ENCODE results near the gene SIGLEC5. TPM values are rescaled to one million over a fixed set of nuclear protein-coding genes. Genes with fewer than 3 reads are reported as not detected.

The SIGLEC5 gene
- total and polyA plus RNA-seq, 2 of the 13 experiments (the other 11 are each of a cell fraction or from before 2014, with no cell fraction given): not detected

DNA sequence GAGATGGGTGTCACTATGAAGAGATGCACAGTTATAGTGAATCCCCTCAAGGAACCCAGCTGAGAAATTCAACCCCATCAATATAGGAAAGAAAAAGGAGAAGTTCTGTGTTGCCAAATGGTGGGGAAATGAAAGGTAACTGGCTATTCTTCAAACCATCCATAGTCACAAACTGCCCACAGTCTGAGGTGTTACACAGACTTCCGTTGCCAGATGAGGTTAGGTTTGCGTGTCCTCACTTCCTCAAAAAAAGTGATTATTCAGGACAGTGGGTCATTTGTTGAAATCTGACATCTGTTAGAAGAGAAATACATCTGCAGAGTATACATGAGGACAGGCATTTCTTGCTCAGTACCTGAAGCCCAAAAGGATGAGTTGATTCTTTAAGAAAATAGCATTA, 9.0 kb downstream of the SIGLEC5 start:
- 0 out of 5 replicates have a peak, but pooled peaks cover 0 to 12% of the 10 kb centered on the region in 2 experiments for H3K27me3 ChIP-seq (ENCODE audit: control insufficient read depth in 1 of 2, insufficient read depth in 2 of 2, low read length in 2 of 2)
- TF ChIP-seq ARNT (IDR thresholded peaks at IDR 0.05): no peak
- TF ChIP-seq MTA3 (CRISPR knock-in tag; IDR thresholded peaks at IDR 0.05): no peak
- no peak for TF ChIP-seq ZNF337 (CRISPR knock-in tag; IDR thresholded peaks at IDR 0.05; ENCODE audit: borderline replicate concordance, low read depth)
- no peak for TF ChIP-seq ZNF567 (CRISPR knock-in tag; IDR thresholded peaks at IDR 0.05; ENCODE audit: borderline replicate concordance)
- TF ChIP-seq HCFC1 (IDR thresholded peaks at IDR 0.05; ENCODE audit: low read depth, low read length): no peak
- TF ChIP-seq, protein P1, sequence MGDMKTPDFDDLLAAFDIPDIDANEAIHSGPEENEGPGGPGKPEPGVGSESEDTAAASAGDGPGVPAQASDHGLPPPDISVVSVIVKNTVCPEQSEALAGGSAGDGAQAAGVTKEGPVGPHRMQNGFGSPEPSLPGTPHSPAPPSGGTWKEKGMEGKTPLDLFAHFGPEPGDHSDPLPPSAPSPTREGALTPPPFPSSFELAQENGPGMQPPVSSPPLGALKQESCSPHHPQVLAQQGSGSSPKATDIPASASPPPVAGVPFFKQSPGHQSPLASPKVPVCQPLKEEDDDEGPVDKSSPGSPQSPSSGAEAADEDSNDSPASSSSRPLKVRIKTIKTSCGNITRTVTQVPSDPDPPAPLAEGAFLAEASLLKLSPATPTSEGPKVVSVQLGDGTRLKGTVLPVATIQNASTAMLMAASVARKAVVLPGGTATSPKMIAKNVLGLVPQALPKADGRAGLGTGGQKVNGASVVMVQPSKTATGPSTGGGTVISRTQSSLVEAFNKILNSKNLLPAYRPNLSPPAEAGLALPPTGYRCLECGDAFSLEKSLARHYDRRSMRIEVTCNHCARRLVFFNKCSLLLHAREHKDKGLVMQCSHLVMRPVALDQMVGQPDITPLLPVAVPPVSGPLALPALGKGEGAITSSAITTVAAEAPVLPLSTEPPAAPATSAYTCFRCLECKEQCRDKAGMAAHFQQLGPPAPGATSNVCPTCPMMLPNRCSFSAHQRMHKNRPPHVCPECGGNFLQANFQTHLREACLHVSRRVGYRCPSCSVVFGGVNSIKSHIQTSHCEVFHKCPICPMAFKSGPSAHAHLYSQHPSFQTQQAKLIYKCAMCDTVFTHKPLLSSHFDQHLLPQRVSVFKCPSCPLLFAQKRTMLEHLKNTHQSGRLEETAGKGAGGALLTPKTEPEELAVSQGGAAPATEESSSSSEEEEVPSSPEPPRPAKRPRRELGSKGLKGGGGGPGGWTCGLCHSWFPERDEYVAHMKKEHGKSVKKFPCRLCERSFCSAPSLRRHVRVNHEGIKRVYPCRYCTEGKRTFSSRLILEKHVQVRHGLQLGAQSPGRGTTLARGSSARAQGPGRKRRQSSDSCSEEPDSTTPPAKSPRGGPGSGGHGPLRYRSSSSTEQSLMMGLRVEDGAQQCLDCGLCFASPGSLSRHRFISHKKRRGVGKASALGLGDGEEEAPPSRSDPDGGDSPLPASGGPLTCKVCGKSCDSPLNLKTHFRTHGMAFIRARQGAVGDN (CRISPR knock-in tag; IDR thresholded peaks at IDR 0.05): no peak
- no peak for TF ChIP-seq ZBTB21 (CRISPR knock-in tag; IDR thresholded peaks at IDR 0.05)
- H3K9ac ChIP-seq (ENCODE audit: insufficient read depth, low read depth, low read length): no peak overlapping the region
- no peak for FAIRE-seq
- 25% methylated on average over 2 of the region's 2 CpGs for WGBS (ENCODE audit: low lambda C conversion rate)
- no peak for ATAC-seq
- no peaks in the 10 kb centered on the region for H3K9me3 ChIP-seq (ENCODE audit: low read length)
- H4K20me1 ChIP-seq (ENCODE audit: insufficient read depth, low read length): no peaks in the 10 kb centered on the region
- H3K36me3 ChIP-seq (replicated peaks in 1 of 2; ENCODE audit: control insufficient read depth in 1 of 2, insufficient read depth in 2 of 2, low read length in 2 of 2): no peaks in the 10 kb centered on the region
- BruUV-seq (replicated peaks): no TSS peak
- intact Hi-C loops (cut with micrococcal nuclease; ENCODE audit: unreplicated experiment) (no loop called here), in situ Hi-C loops (cut with HindIII; ENCODE audit: extremely low pct_ligation_motif_present, low pct_unique_long_range_greater_than_20kb) (no loop called here)
- POLR2A ChIA-PET: no interaction called here
- no peaks in the 10 kb centered on the region for H3K79me2 ChIP-seq (ENCODE audit: insufficient read depth, low read length)
- no peak overlapping the region for H3K4me2 ChIP-seq (ENCODE audit: low read depth, low read length)
- DNase-seq (ENCODE audit: low spot score): no peak
- CTCF ChIA-PET (ENCODE audit: low intra/inter-chr PET ratio, low total read pairs): no interaction called here
- no peak overlapping the region for H3K4me3 ChIP-seq (replicated peaks in 1 of 3; ENCODE audit: insufficient read depth in 1 of 3, low read depth in 2 of 3, low read length in 3 of 3)
- no peaks in the 10 kb centered on the region for H3K4me1 ChIP-seq (ENCODE audit: insufficient read depth, low read length)
- H3K27ac ChIP-seq (ENCODE audit: extremely low read length, insufficient read depth, low read length): no peak overlapping the region
- H2AFZ ChIP-seq (ENCODE audit: low read length): no peak overlapping the region
